Vagina (tissue), 2 donors: ENCODE data around the gene GART.

Experiments used
- POLR2A ChIP-seq, 2 donors: fragments of 450-650 bp; IDR thresholded peaks; one replicate each; pipeline ENCODE4 v1.6.1; 2017; ENCODE audit warnings: antibody characterized with exemption in 2 of 2, mild to moderate bottlenecking in 2 of 2, moderate library complexity in 2 of 2
- POLR2AphosphoS5 ChIP-seq, 2 donors: sonication (generic); formaldehyde crosslinking; IDR thresholded peaks; one replicate each; pipeline ENCODE4 v1.9.0; 2017; ENCODE audit warnings: antibody characterized with exemption in 2 of 2, mild to moderate bottlenecking in 2 of 2, low read depth in 1 of 2; ENCODE audit not compliant: insufficient read depth in 1 of 2
- TF ChIP-seq, protein P1 (sequence below), 3 experiments: fragments of 450-650 bp in 2 of 3; fragments of 200-600 bp in 1 of 3; sonication (generic) in 1 of 3; IDR thresholded peaks; one replicate each; pipeline ENCODE4 v1.5.1; 2017 to 2019; ENCODE audit warnings: antibody characterized with exemption in 3 of 3, mild to moderate bottlenecking in 2 of 3, moderate library complexity in 2 of 3

DNA sequence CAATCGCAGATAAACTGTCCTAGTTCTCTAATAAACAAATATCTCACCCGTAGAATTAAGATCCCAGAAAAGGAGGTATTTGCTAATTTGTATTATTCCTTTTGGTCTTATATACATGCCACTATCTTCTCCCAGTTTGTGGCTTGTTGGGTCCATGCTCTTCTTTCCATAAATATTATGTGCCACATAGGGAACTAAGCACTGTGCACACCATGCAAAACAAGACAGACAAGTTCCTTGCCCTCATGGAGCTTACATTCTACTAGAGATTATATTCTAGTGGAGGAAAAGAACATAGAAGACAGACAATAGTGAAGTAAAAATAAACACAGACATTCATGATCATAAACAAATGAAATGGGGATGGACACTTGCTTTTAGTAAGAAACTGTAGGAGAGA lies 4.7 kb downstream of the GART start:
- TF ChIP-seq, protein P1, sequence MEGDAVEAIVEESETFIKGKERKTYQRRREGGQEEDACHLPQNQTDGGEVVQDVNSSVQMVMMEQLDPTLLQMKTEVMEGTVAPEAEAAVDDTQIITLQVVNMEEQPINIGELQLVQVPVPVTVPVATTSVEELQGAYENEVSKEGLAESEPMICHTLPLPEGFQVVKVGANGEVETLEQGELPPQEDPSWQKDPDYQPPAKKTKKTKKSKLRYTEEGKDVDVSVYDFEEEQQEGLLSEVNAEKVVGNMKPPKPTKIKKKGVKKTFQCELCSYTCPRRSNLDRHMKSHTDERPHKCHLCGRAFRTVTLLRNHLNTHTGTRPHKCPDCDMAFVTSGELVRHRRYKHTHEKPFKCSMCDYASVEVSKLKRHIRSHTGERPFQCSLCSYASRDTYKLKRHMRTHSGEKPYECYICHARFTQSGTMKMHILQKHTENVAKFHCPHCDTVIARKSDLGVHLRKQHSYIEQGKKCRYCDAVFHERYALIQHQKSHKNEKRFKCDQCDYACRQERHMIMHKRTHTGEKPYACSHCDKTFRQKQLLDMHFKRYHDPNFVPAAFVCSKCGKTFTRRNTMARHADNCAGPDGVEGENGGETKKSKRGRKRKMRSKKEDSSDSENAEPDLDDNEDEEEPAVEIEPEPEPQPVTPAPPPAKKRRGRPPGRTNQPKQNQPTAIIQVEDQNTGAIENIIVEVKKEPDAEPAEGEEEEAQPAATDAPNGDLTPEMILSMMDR (IDR thresholded peaks at IDR 0.05): no peak
- no peak for TF ChIP-seq POLR2AphosphoS5 (IDR thresholded peaks at IDR 0.05; ENCODE audit: insufficient read depth in 1 of 2, low read depth in 1 of 2)
- TF ChIP-seq POLR2A (IDR thresholded peaks at IDR 0.05): no peak
